ENCODE data around the gene RPL32. TPM values are rescaled to one million over a fixed set of nuclear protein-coding genes. Genes with fewer than 3 reads are reported as not detected.

The RPL32 gene
- total RNA-seq, 1 experiment from 2014 or later, result 1,853 TPM

- Histone ChIP-seq H3K27ac (ENCODE audit: low read depth, low read length) (no peak within 1 kb of the TSS), H3K4me2 (ENCODE audit: low read length) (no peak within 1 kb of the TSS), H2AFZ (ENCODE audit: low read depth, low read length, poor library complexity, severe bottlenecking) (no peak within 1 kb of the TSS)
Observed at GRCh38 chr3:12796171-12797123, 44.9 kb downstream of the RPL32 start, which contains the start of gene CAND2. CAND2 (plus strand) TSS chr3:12796680; CDS start chr3:12796721, 41 bp downstream.

More at GRCh38 chr3:12796171-12797123, 44.9 kb downstream of the RPL32 start, which contains the start of gene CAND2:
- Histone ChIP-seq H3K27me3 (ENCODE audit: insufficient read depth, low read length) (no peaks in the 10 kb centered on the region), H4K20me1 (ENCODE audit: insufficient read depth) (no peaks in the 10 kb centered on the region), H3K4me3 (replicated peaks in 1 of 2; ENCODE audit: low read depth in 1 of 2, low read length in 2 of 2) (no peak within 1 kb of the TSS), H3K9ac (ENCODE audit: low read length) (no peak within 1 kb of the TSS), H3K79me2 (ENCODE audit: insufficient read depth, low read length) (no peaks in the 10 kb centered on the region), H3K36me3 (ENCODE audit: control insufficient read depth in 1 of 2, insufficient read depth in 2 of 2, low read length in 2 of 2) (no peaks in the 10 kb centered on the region), H3K4me1 (ENCODE audit: control insufficient read depth in 1 of 2, insufficient read depth in 2 of 2, low read length in 2 of 2) (no peaks in the 10 kb centered on the region), H3K9me3 (ENCODE audit: control insufficient read depth in 1 of 2, insufficient read depth in 1 of 2, low read depth in 1 of 2, low read length in 2 of 2) (no peaks in the 10 kb centered on the region), H3K9me2 (ENCODE audit: insufficient read depth) (no peaks in the 10 kb centered on the region)
- ChIA-PET CTCF (no interaction called here), POLR2A (no interaction called here), RAD21 (ENCODE audit: low non-redundant PET in 1 of 2, low total read pairs in 2 of 2, uncharacterized antibody in 2 of 2, unreplicated experiment in 2 of 2) (no interaction called here)
- intact Hi-C loops (cut with micrococcal nuclease), result no loop called here
- BruUV-seq (replicated peaks), result no TSS peak
- no peak for TF ChIP-seq POLR2AphosphoS5 (IDR thresholded peaks at IDR 0.05; ENCODE audit: low read depth, low read length)
- no peak for TF ChIP-seq SRF (IDR thresholded peaks at IDR 0.05; ENCODE audit: low read depth)
- TF ChIP-seq, protein P1, sequence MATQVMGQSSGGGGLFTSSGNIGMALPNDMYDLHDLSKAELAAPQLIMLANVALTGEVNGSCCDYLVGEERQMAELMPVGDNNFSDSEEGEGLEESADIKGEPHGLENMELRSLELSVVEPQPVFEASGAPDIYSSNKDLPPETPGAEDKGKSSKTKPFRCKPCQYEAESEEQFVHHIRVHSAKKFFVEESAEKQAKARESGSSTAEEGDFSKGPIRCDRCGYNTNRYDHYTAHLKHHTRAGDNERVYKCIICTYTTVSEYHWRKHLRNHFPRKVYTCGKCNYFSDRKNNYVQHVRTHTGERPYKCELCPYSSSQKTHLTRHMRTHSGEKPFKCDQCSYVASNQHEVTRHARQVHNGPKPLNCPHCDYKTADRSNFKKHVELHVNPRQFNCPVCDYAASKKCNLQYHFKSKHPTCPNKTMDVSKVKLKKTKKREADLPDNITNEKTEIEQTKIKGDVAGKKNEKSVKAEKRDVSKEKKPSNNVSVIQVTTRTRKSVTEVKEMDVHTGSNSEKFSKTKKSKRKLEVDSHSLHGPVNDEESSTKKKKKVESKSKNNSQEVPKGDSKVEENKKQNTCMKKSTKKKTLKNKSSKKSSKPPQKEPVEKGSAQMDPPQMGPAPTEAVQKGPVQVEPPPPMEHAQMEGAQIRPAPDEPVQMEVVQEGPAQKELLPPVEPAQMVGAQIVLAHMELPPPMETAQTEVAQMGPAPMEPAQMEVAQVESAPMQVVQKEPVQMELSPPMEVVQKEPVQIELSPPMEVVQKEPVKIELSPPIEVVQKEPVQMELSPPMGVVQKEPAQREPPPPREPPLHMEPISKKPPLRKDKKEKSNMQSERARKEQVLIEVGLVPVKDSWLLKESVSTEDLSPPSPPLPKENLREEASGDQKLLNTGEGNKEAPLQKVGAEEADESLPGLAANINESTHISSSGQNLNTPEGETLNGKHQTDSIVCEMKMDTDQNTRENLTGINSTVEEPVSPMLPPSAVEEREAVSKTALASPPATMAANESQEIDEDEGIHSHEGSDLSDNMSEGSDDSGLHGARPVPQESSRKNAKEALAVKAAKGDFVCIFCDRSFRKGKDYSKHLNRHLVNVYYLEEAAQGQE (IDR thresholded peaks at IDR 0.05; ENCODE audit: low read depth), result no peak
- no peak for ATAC-seq
- DNase-seq (ENCODE audit: low read depth, low spot score), result no peak
